A673 (cell line): ENCODE results near the gene OR51L1. TPM values are rescaled to one million over a fixed set of nuclear protein-coding genes. Genes with fewer than 3 reads are reported as not detected.
"Not testable (repeated sequence)": the region's sequence is repeated elsewhere in the genome, so short reads cannot be mapped to it uniquely, and the experiment has no call there.

Source experiments
- Bru-seq: library from RNA; stranded (reverse); fragments of 400-500 nt; gene quantifications from one replicate; lab custom pipeline; 2021; lab: Mats Ljungman, UMichigan
- BruChase-seq, 2 experiments: library from RNA; stranded (reverse); fragments of 400-500 nt; gene quantifications; one replicate each; lab custom pipeline; 2021; lab: Mats Ljungman, UMichigan
- BruUV-seq: library from RNA; stranded (reverse); fragments of 400-500 nt; replicated peaks from 2 replicates; lab custom pipeline; 2021; lab: Mats Ljungman, UMichigan
- CTCF ChIA-PET: fragments of 300-600 bp; sonication (Branson Sonifier 250); formaldehyde crosslinking; loops from one replicate; lab custom pipeline; 2022; ENCODE audit warnings: antibody characterized with exemption; lab: Charles Lee
- POLR2A ChIA-PET: fragments of 300-600 bp; sonication (Branson Sonifier 250); formaldehyde crosslinking; loops from one replicate; lab custom pipeline; 2022; ENCODE audit warnings: antibody characterized with exemption; ENCODE audit not compliant: low non-redundant PET; lab: Charles Lee
- DNase-seq: peaks from one replicate; pipeline ENCODE4 v3.0.0-alpha.2; 2015; ENCODE audit warnings: low spot score
- H3K27ac ChIP-seq: fragments of 200-600 bp; sonication (generic); 2 replicates; pipeline ENCODE4 v1.5.1; 2016; ENCODE audit warnings: mixed run types, low read depth, mild to moderate bottlenecking, mixed read lengths, antibody characterized with exemption, low read length; ENCODE audit not compliant: poor library complexity, severe bottlenecking
- H3K27me3 ChIP-seq: fragments of 200-600 bp; sonication (generic); replicated peaks from 2 replicates; pipeline ENCODE4 v1.6.1; 2017; ENCODE audit warnings: mixed run types, low read depth, mild to moderate bottlenecking, mixed read lengths, antibody characterized with exemption, low read length; ENCODE audit not compliant: insufficient read depth, poor library complexity
- H3K36me3 ChIP-seq: fragments of 200-600 bp; sonication (generic); 2 replicates; pipeline ENCODE4 v1.6.1; 2016; ENCODE audit warnings: mixed run types, mild to moderate bottlenecking, mixed read lengths, antibody characterized with exemption, low read length; ENCODE audit not compliant: insufficient read depth, poor library complexity, severe bottlenecking
- H3K4me1 ChIP-seq: fragments of 200-600 bp; sonication (generic); 2 replicates; pipeline ENCODE4 v1.6.1; 2017; ENCODE audit warnings: mixed run types, mild to moderate bottlenecking, mixed read lengths, antibody characterized with exemption, low read length; ENCODE audit not compliant: insufficient read depth, poor library complexity, severe bottlenecking
- H3K4me3 ChIP-seq: fragments of 200-600 bp; sonication (generic); 2 replicates; pipeline ENCODE4 v1.5.1; 2016; ENCODE audit warnings: low read depth, mixed run types, mild to moderate bottlenecking, mixed read lengths, low read length; ENCODE audit not compliant: poor library complexity, severe bottlenecking
- H3K9me3 ChIP-seq: fragments of 200-600 bp; sonication (generic); 2 replicates; pipeline ENCODE4 v1.6.1; 2016; ENCODE audit warnings: mixed run types, low read depth, mild to moderate bottlenecking, mixed read lengths, antibody characterized with exemption, low read length; ENCODE audit not compliant: poor library complexity, severe bottlenecking
- CTCF ChIP-seq: fragments of 300-800, 200-600 bp; sonication (generic); conservative IDR thresholded peaks from 2 replicates; pipeline ENCODE4 v1.5.1; 2017; ENCODE audit warnings: low read depth, mild to moderate bottlenecking, antibody characterized with exemption, low read length, moderate library complexity, mixed read lengths
- EZH2 ChIP-seq: fragments of 200-600 bp; sonication (generic); IDR thresholded peaks from 2 replicates; pipeline ENCODE4 v1.6.1; 2017; ENCODE audit warnings: borderline replicate concordance, low read depth, mild to moderate bottlenecking, mixed read lengths, antibody characterized with exemption, low read length; ENCODE audit not compliant: poor library complexity, severe bottlenecking
- intact Hi-C: fragments of 100-400 bp; cut with micrococcal nuclease; formaldehyde crosslinking; loops from one replicate; pipeline ENCODE4 v1.10.0; 2022; ENCODE audit not compliant: unreplicated experiment
- long read RNA-seq: library from polyadenylated mRNA; stranded (forward); transcript quantifications from one replicate; pipeline ENCODE4 v2.0.0, GENCODE V29; 2022
- total RNA-seq: library from RNA; stranded (reverse); gene quantifications from 2 replicates; pipeline ENCODE4 v1.2.3, GENCODE V29; 2021

Gene OR51L1
- total RNA-seq (not detected in 2 replicates), Bru-seq, nascent RNA (not detected), BruChase-seq, experiment 1, labeled RNA remaining after a 2-hour chase (not detected), BruChase-seq, experiment 2, labeled RNA remaining after a 6-hour chase (not detected)
- long read RNA-seq = 0 reads

- Histone ChIP-seq H3K27me3 (no peaks in the 10 kb centered on the region), H3K4me1 (no peaks in the 10 kb centered on the region), H3K27ac (no peak within 1 kb of the TSS), H3K36me3 (no peaks in the 10 kb centered on the region), H3K9me3 (no peaks in the 10 kb centered on the region), H3K4me3 (no peak within 1 kb of the TSS)
- intact Hi-C loops = no loop called here
- POLR2A ChIA-PET = no interaction called here
- TF ChIP-seq CTCF (no peak), EZH2 (no peak)
- DNase-seq = no peak
- CTCF ChIA-PET = no interaction called here
- no TSS peak for BruUV-seq
Observed at GRCh38 chr11:4994551-4994950, at the start of gene OR51L1. TSS of gene OR51L1 (plus strand) at chr11:4994851. CDS start at chr11:4998983, 4,132 bp downstream.

- Histone ChIP-seq H3K9me3 (no peaks in the 10 kb centered on the region), H3K36me3 (no peaks in the 10 kb centered on the region), H3K4me1 (no peaks in the 10 kb centered on the region), H3K4me3 (no peak within 1 kb of the TSS), H3K27ac (no peak within 1 kb of the TSS), H3K27me3 (no peaks in the 10 kb centered on the region)
- TF ChIP-seq CTCF = no peak
- TF ChIP-seq EZH2 = no peak
- DNase-seq = no peak
- CTCF ChIA-PET = no interaction called here
- POLR2A ChIA-PET = no interaction called here
- intact Hi-C loops = no loop called here
- no TSS peak for BruUV-seq
Observed at GRCh38 chr11:4947505-4947904, 47.1 kb upstream of the OR51L1 start, which contains the start of gene OR51A4. TSS of gene OR51A4 (minus strand) at chr11:4947605. CDS start at chr11:4947100, 505 bp downstream.

- H3K4me1 ChIP-seq, H3K36me3 ChIP-seq, intact Hi-C loops, H3K27ac ChIP-seq, DNase-seq, BruUV-seq, CTCF ChIA-PET, POLR2A ChIA-PET, H3K27me3 ChIP-seq, H3K4me3 ChIP-seq, H3K9me3 ChIP-seq: not testable (repeated sequence)
Observed at GRCh38 chr11:4955613-4956012, 39.0 kb upstream of the OR51L1 start, which contains the start of gene OR51A2. TSS of gene OR51A2 (minus strand) at chr11:4955713. CDS start at chr11:4955713, 0 bp downstream.

- Histone ChIP-seq H3K27ac (no peak overlapping the region), H3K27me3 (no peaks in the 10 kb centered on the region), H3K9me3 (no peaks in the 10 kb centered on the region), H3K36me3 (no peaks in the 10 kb centered on the region), H3K4me1 (no peaks in the 10 kb centered on the region), H3K4me3 (no peak overlapping the region)
- no peak for DNase-seq
- POLR2A ChIA-PET = no interaction called here
- intact Hi-C loops = no loop called here
- TF ChIP-seq CTCF = no peak
- no peak for TF ChIP-seq EZH2
- CTCF ChIA-PET = no interaction called here
- no TSS peak for BruUV-seq
Observed at GRCh38 chr11:4957396-4957795, 37.3 kb upstream of the OR51L1 start.
